ENCODE results near the gene FAM170A. TPM values are rescaled to one million over a fixed set of nuclear protein-coding genes. Genes with fewer than 3 reads are reported as not detected.

FAM170A gene
- total RNA-seq, 2 donors from 2014 or later, result 2.2 TPM; not detected in 1

- H3K4me1 ChIP-seq (ENCODE audit: control insufficient read depth in 1 of 2, low read depth in 2 of 2), result no peaks in the 10 kb centered on the region
- DNase-seq (ENCODE audit: low spot score), result no peak
- no peak for ATAC-seq (ENCODE audit: insufficient number of reproducible peaks, low FRiP score, low read depth)
- TF ChIP-seq CTCF (IDR thresholded peaks at IDR 0.05), result no peak
- H3K4me3 ChIP-seq, result no peak overlapping the region
- no peaks in the 10 kb centered on the region for H3K36me3 ChIP-seq
- H3K27me3 ChIP-seq (replicated peaks; ENCODE audit: insufficient read depth), result no peaks in the 10 kb centered on the region
- H3K9me3 ChIP-seq, result no peaks in the 10 kb centered on the region
- no peak overlapping the region for H3K27ac ChIP-seq
These were observed 50.7 kb downstream of the FAM170A start for GRCh38 chr5:119680080-119680479.

- Histone ChIP-seq H3K27ac (no peak overlapping the region), H3K36me3 (no peaks in the 10 kb centered on the region), H3K4me3 (no peak overlapping the region), H3K4me1 (ENCODE audit: control insufficient read depth in 1 of 2, low read depth in 2 of 2) (no peaks in the 10 kb centered on the region), H3K9me3 (no peaks in the 10 kb centered on the region), H3K27me3 (replicated peaks; ENCODE audit: insufficient read depth) (no peaks in the 10 kb centered on the region)
- TF ChIP-seq CTCF (IDR thresholded peaks at IDR 0.05), result no peak
- ATAC-seq (ENCODE audit: insufficient number of reproducible peaks, low FRiP score, low read depth) (no peak), DNase-seq (ENCODE audit: low spot score) (no peak)
These were observed 52.4 kb downstream of the FAM170A start for GRCh38 chr5:119681734-119682133.

GRCh38 chr5:119682372-119682771, 53.0 kb downstream of the FAM170A start:
- Histone ChIP-seq H3K36me3 (no peaks in the 10 kb centered on the region), H3K4me1 (ENCODE audit: control insufficient read depth in 1 of 2, low read depth in 2 of 2) (no peaks in the 10 kb centered on the region), H3K9me3 (no peaks in the 10 kb centered on the region), H3K27ac (no peak overlapping the region), H3K27me3 (replicated peaks; ENCODE audit: insufficient read depth) (no peaks in the 10 kb centered on the region), H3K4me3 (no peak overlapping the region)
- no peak for ATAC-seq (ENCODE audit: insufficient number of reproducible peaks, low FRiP score, low read depth)
- no peak for TF ChIP-seq CTCF (IDR thresholded peaks at IDR 0.05)
- no peak for DNase-seq (ENCODE audit: low spot score)

Other genes starting within 250 kb of the FAM170A start
- 100 to 1,000 TPM; 168 to 174 TPM for gene HSD17B4, start 177.1 kb upstream of the FAM170A start, total RNA-seq